HG03064 (cell line): Measurements from ENCODE around the gene PYGO2.
"Not testable (repeated sequence)": the region's sequence is repeated elsewhere in the genome, so short reads cannot be mapped to it uniquely, and the experiment has no call there.

ENCODE experiments used
- ATAC-seq: cut with Tn5 transposase; IDR thresholded peaks from one replicate; pipeline ENCODE4 v1.9.1; 2021; ENCODE audit warnings: low read depth; ENCODE audit not compliant: unreplicated experiment

The PYGO2 gene

DNA sequence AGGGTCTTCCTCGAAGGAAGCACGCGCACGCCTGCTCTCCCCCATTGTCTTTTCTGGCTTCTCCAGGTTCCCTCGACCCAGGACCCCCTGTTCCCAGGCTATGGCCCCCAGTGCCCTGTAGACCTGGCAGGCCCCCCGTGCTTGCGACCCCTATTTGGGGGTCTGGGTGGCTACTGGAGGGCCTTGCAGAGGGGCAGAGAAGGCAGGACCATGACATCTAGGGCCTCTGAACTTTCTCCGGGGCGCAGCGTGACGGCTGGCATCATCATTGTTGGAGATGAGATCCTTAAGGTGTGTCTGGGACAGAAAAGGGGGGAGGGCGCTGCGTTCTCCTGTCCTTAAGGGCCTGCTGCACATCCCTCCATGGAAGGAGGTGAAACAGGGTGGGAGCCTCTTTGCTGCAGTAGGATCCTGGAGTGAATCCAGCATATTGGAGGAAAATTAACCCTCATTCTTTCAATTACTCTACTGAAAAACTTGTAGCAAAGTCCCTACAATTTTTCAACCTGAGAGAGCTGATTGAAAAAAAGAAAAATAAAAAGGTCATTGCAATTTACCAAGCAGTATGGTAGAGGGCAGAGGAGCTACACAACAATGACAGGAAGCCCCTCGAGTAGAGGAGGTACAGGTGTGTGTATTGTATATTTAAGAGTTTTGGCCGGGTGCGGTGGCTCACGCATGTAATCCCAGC, 22.3 kb upstream of the PYGO2 start:
- no peak for ATAC-seq

GRCh38 chr1:154982897-154983648, 21.5 kb upstream of the PYGO2 start, which contains the start of gene FLAD1:
TSS of gene FLAD1 (plus strand) at chr1:154983344. CDS start at chr1:154983695, 351 bp downstream.
- peak; percentile 90 for ATAC-seq

GRCh38 chr1:154982341-154982740, 20.8 kb upstream of the PYGO2 start:
- ATAC-seq, result no peak

DNA sequence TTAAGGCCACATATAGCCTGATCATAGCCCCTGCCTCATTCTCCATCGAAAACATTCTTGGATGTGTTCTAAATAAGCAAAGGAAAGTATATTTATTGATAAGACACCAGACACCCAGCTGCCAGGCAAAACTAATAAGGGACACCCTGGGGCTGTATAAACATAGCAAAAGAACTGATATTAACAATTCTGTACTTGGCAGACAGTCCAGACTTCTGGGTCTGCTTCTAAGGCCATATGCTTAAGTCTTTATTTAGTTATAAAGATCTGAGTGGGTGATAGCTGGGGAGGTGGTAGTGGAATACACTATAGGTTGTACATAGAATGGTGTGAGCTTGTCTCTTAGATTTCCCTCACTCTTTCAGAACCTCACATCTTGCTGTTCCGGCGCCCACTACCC, 16.8 kb upstream of the PYGO2 start:
- ATAC-seq, result no peak

- ATAC-seq, result not testable (repeated sequence)
These were observed 16.2 kb upstream of the PYGO2 start for GRCh38 chr1:154977762-154978161.

GRCh38 chr1:154975409-154976059, 14.0 kb upstream of the PYGO2 start:
- no peak for ATAC-seq

- ATAC-seq, result peak; percentile 41
These were observed 13.3 kb upstream of the PYGO2 start for GRCh38 chr1:154974808-154975408.

- ATAC-seq, result peak; percentile 62
These were observed 12.7 kb upstream of the PYGO2 start, which contains the start of gene CKS1B for GRCh38 chr1:154974102-154974807. TSS of gene CKS1B (plus strand) at chr1:154974681. CDS start at chr1:154974746, 65 bp downstream.

GRCh38 chr1:154973344-154974101, 11.9 kb upstream of the PYGO2 start:
- ATAC-seq, result peak; percentile 9

- ATAC-seq, result no peak
These were observed 11.1 kb upstream of the PYGO2 start for GRCh38 chr1:154972517-154973343.

DNA sequence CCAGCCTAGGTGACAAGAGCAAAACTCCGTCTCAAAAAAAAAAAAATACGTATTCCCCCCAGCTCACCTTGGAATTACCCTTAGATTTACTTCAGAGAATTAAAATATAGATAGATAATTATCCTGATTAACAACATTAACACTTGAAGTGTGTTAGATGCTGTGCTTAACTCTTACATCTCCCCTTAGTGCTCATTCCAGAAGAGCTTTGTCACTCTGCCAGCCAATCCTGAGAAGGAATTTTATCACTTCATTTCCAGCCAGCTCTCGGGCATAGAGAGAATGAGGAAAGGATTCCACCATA, 10.6 kb upstream of the PYGO2 start:
- no peak for ATAC-seq

GRCh38 chr1:154971341-154971998, 9.9 kb upstream of the PYGO2 start:
- ATAC-seq, result no peak

GRCh38 chr1:154970631-154971340, 9.2 kb upstream of the PYGO2 start, which contains the start of gene SHC1:
TSS of gene SHC1 (minus strand) at chr1:154970747. CDS start at chr1:154970526, 221 bp downstream.
- ATAC-seq, result no peak

- no peak for ATAC-seq
These were observed 8.4 kb upstream of the PYGO2 start for GRCh38 chr1:154969860-154970452.

GRCh38 chr1:154969246-154969645, 7.7 kb upstream of the PYGO2 start:
- ATAC-seq, result no peak

- no peak for ATAC-seq
These were observed 7.1 kb upstream of the PYGO2 start for GRCh38 chr1:154968731-154969130.

DNA sequence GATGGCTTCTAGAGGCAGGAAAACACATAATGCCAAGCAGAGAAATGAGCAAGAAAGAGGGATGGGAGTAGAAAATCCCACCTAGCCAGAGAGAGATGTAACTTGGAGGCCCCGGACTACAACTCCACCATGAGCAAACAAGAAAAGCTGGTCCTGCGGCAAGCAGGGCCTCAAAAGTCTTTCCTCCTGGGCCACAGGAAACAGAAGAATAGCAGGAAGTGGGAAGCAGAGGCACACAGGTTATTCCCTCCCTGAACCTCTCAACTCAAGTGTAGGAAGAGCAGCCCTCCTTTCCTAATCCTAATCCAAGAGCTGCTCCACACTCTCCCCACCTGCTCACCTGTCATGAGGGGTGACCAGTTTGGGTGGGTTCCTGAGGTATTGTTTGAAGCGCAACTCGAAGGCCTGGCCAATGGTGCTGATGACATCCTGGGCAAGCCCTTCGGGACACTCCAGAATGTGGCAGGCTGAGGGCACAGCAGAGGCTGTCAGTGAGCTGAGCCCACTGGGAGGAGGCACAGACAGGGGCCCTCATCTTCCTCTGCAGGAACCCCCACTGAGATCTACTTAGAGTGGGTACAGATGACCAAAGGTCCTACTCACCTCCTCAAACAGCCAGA, 5.9 kb upstream of the PYGO2 start:
- no peak for ATAC-seq
